Thyroid gland (tissue), 4 donors: ENCODE measurements around the gene AGBL4. TPM values are rescaled to one million over a fixed set of nuclear protein-coding genes. Genes with fewer than 3 reads are reported as not detected.
A peak's percentile ranks its signal among the peaks of the same experiment; 100 is the strongest.

Experiments
- DNase-seq, 2 donors: peaks; one replicate each; pipeline ENCODE4 v3.0.0-alpha.2; 2019
- H3K27ac ChIP-seq, 3 donors: fragments of 200-600 bp; sonication (generic); 1 replicate in 2 of 3; 2 replicates in 1 of 3; pipeline ENCODE4 v1.5.1; 2016 to 2019; ENCODE audit warnings: mild to moderate bottlenecking in 1 of 3, moderate library complexity in 1 of 3
- H3K27me3 ChIP-seq: fragments of 200-600 bp; sonication (generic); one replicate; pipeline ENCODE4 v1.5.1; 2019
- H3K36me3 ChIP-seq, 2 donors: fragments of 200-600 bp; sonication (generic); one replicate each; pipeline ENCODE4 v1.5.1; 2016 to 2019
- H3K4me1 ChIP-seq, 2 donors: fragments of 200-600 bp; sonication (generic); one replicate each; pipeline ENCODE4 v1.5.1; 2017 to 2019
- H3K4me3 ChIP-seq, 3 donors: fragments of 200-600 bp; sonication (generic); replicated peaks in 1 of 3; 1 replicate in 2 of 3; 2 replicates in 1 of 3; pipeline ENCODE4 v1.5.1; 2016; ENCODE audit warnings: mild to moderate bottlenecking in 1 of 3
- H3K9me3 ChIP-seq: fragments of 200-600 bp; sonication (generic); one replicate; pipeline ENCODE4 v1.5.1; 2017
- CTCF ChIP-seq, 6 experiments: fragments of 200-600 bp in 3 of 6; fragments of 450-650 bp in 3 of 6; sonication (generic) in 3 of 6; IDR thresholded peaks; one replicate each; pipeline ENCODE4 v1.5.1; 2016 to 2019; ENCODE audit warnings: antibody characterized with exemption in 6 of 6, mild to moderate bottlenecking in 2 of 6, inconsistent platforms in 1 of 6, moderate library complexity in 1 of 6
- POLR2A ChIP-seq, 2 donors: fragments of 450-650 bp; IDR thresholded peaks; one replicate each; pipeline ENCODE4 v1.6.1; 2017; ENCODE audit warnings: antibody characterized with exemption in 2 of 2, mild to moderate bottlenecking in 2 of 2, moderate library complexity in 1 of 2
- WGBS, 2 donors: methylation state at CpG; one replicate each; pipeline ENCODE4 v1.1.5; 2017; 5-methylcytosine and 5-hydroxymethylcytosine counted together
- intact Hi-C: fragments of 100-400 bp; cut with DNase I; formaldehyde crosslinking; loops from one replicate; pipeline ENCODE4 v1.15.1; 2023
- total RNA-seq, 4 donors: library from RNA; depleted of rRNA; stranded (reverse); fragments of >200 nt; gene quantifications; one replicate each; pipeline ENCODE4 v1.2.3, GENCODE V29; 2016

AGBL4 gene
- total RNA-seq, 4 donors from 2014 or later: 2.1 to 6.0 (median 4.8) TPM

DNA sequence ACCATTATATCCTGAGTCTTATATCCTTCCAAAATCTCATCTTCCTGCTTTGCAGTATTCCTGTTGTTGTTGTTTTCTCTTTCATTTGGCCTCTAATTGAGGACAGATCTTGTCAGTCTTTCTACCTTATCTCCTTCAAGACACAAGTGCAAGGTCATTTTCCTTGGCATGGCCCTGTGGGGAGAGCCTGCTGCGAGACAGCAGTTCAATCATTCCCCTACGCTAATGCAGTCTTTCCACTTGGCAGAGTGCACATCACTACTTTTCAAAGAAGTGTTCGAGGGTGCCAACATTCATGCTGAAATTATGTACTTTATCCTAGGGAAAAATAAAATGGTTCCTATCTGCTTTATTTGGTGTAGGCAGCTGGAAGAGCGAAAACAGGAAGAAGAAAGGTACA is 1421.4 kb downstream of the AGBL4 start:
- H3K27me3 ChIP-seq: no peaks in the 10 kb centered on the region
- H3K4me1 ChIP-seq: no peaks in the 10 kb centered on the region
- WGBS, 2 donors: 87 to 94% methylated on average over 4 of the region's 4 CpGs
- no peak overlapping the region for H3K4me3 ChIP-seq
- H3K9me3 ChIP-seq: no peaks in the 10 kb centered on the region
- no peak overlapping the region for H3K27ac ChIP-seq
- TF ChIP-seq POLR2A (IDR thresholded peaks at IDR 0.05) (no peak), CTCF (IDR thresholded peaks at IDR 0.05) (no peak)
- no peak for DNase-seq
- H3K36me3 ChIP-seq: no peaks in the 10 kb centered on the region
- intact Hi-C loops: no loop called here

GRCh38 chr1:48600182-48600581 is 1423.6 kb downstream of the AGBL4 start:
- no peaks in the 10 kb centered on the region for H3K36me3 ChIP-seq
- no peaks in the 10 kb centered on the region for H3K27me3 ChIP-seq
- H3K4me3 ChIP-seq: no peak overlapping the region
- H3K27ac ChIP-seq: no peak overlapping the region
- H3K4me1 ChIP-seq: peaks cover 6 to 9% of the 10 kb centered on the region in 2 donors
- no peaks in the 10 kb centered on the region for H3K9me3 ChIP-seq
- TF ChIP-seq CTCF (IDR thresholded peaks at IDR 0.05) (no peak), POLR2A (IDR thresholded peaks at IDR 0.05) (no peak)
- intact Hi-C loops: no loop called here
- no peak for DNase-seq
- 58 to 80% methylated on average over 1 of the region's 1 CpG for WGBS, 2 donors

DNA sequence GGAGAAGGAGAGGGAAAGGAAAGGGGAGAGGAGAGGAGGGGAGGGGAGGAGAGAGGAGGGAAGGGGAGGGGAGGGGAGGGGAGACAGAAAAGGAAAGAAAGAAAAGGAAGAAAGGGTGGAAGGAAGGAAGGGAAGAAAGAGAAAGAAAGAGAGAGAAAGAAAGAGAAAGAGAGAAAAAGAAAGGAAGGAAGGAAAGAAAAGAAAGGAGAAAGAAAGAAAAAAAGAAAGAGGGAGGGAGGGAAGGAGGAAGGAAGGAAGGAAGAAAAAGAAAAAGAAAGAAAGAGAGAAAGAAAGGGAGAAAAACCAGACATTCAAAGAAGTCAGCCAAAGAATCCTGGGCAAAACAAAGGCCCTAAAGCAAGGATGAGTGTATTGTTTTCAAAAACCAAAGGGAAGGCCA is 1426.1 kb downstream of the AGBL4 start:
- TF ChIP-seq POLR2A (IDR thresholded peaks at IDR 0.05) (no peak), CTCF (IDR thresholded peaks at IDR 0.05) (no peak)
- peaks cover 6 to 9% of the 10 kb centered on the region in 2 donors for H3K4me1 ChIP-seq
- no peak overlapping the region for H3K4me3 ChIP-seq
- DNase-seq: no peak
- intact Hi-C loops: no loop called here
- H3K27me3 ChIP-seq: no peaks in the 10 kb centered on the region
- H3K9me3 ChIP-seq: no peaks in the 10 kb centered on the region
- no peaks in the 10 kb centered on the region for H3K36me3 ChIP-seq
- H3K27ac ChIP-seq: no peak overlapping the region

DNA sequence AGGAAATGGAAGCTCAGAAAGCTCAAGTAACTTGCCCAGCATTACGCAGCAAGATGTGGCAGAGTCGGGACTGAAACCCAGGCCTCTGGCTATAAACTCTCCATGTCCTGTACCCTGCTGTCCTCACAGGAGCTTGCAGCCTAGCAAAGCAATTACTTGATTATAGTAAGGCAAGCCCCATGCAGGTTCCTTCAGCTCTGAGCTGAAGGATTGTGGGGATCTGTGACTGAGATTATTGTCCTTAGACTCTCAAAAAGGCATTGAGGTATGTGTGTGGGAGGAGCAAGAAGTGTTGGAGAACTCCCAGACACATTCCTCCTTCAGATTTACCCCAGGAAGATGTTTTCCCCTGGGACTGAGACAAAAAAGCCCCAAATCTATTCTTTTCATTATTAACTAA is 1427.7 kb downstream of the AGBL4 start:
- TF ChIP-seq CTCF (IDR thresholded peaks at IDR 0.05): no peak
- no peak for TF ChIP-seq POLR2A (IDR thresholded peaks at IDR 0.05)
- Histone ChIP-seq H3K36me3 (no peaks in the 10 kb centered on the region), H3K27ac (no peak overlapping the region), H3K9me3 (no peaks in the 10 kb centered on the region), H3K27me3 (no peaks in the 10 kb centered on the region), H3K4me1 (peaks cover 6 to 9% of the 10 kb centered on the region in 2 donors), H3K4me3 (no peak overlapping the region)
- WGBS, 2 donors: 48 to 52% methylated on average over 2 of the region's 2 CpGs
- peak; percentile 5 to 8 for DNase-seq
- intact Hi-C loops: no loop called here

DNA sequence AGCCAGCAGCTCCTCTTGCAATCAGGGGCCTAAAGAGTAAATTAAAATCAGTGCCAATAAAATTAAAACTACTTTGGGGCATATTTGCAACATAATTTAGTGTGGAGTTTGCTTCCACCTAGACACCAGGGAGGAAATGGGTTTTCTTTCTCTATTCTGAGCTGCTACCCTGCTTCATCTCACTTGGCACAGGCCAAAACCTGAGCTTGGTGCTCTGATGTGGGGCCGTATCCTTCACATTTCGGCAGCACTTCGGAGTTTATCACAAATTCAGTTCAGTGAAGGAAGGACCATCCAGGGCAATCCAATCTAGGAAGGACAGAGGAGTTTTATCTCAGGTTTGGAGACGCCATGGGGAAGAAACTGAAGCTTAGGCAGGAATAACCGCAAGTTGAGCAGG is 1428.1 kb downstream of the AGBL4 start:
- Histone ChIP-seq H3K36me3 (no peaks in the 10 kb centered on the region), H3K4me1 (peaks cover 6 to 9% of the 10 kb centered on the region in 2 donors), H3K27ac (no peak overlapping the region), H3K9me3 (no peaks in the 10 kb centered on the region), H3K27me3 (no peaks in the 10 kb centered on the region), H3K4me3 (no peak overlapping the region)
- WGBS, 2 donors: 69 to 85% methylated on average over 5 of the region's 5 CpGs
- TF ChIP-seq POLR2A (IDR thresholded peaks at IDR 0.05): no peak
- TF ChIP-seq CTCF (IDR thresholded peaks at IDR 0.05): no peak
- intact Hi-C loops: no loop called here
- DNase-seq: no peak
